Measurements from ENCODE around the gene TCEA3.

DNA sequence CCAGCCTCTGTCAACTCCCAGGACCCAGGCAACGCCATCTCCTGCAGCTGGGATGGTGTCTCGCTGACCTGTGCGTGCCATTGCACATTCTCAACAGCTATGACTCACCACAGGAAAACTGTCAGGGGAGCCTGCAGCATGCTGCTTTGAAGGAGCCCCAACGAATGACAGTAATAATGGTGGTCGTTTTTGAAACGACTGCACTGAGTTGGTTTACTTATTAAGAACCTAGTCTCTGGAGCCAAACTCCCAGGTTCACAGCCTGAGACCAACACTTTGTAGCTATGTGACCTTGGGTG, 21.6 kb downstream of the TCEA3 start:
- TF ChIP-seq CTCF (IDR thresholded peaks at IDR 0.05) (no peak), POLR2A (IDR thresholded peaks at IDR 0.05) (no peak)

Measured in testis (tissue), 2 donors.